Measurements from ENCODE around the gene STARD5.

STARD5 gene

GRCh38 chr15:81274255-81274654 is 49.7 kb downstream of the STARD5 start:
- DNase-seq (ENCODE audit: low read depth): no peak

GRCh38 chr15:81273855-81274254 is 50.1 kb downstream of the STARD5 start:
- DNase-seq (ENCODE audit: low read depth): no peak

- no peak for DNase-seq (ENCODE audit: low read depth)
Measured at GRCh38 chr15:81273200-81273599, 50.7 kb downstream of the STARD5 start.

- DNase-seq (ENCODE audit: low read depth): no peak
Measured at GRCh38 chr15:81271761-81272644, 51.9 kb downstream of the STARD5 start.

GRCh38 chr15:81270781-81271491 is 53.0 kb downstream of the STARD5 start:
- DNase-seq (ENCODE audit: low read depth): peak; percentile 61

- DNase-seq (ENCODE audit: low read depth): no peak
Measured at GRCh38 chr15:81270188-81270587, 53.8 kb downstream of the STARD5 start.

- DNase-seq (ENCODE audit: low read depth): no peak
Measured at GRCh38 chr15:81268881-81269601, 54.9 kb downstream of the STARD5 start.

GRCh38 chr15:81268340-81268739 is 55.6 kb downstream of the STARD5 start:
- no peak for DNase-seq (ENCODE audit: low read depth)

- DNase-seq (ENCODE audit: low read depth): peak; percentile 68
Measured at GRCh38 chr15:81265944-81266775, 57.8 kb downstream of the STARD5 start.

GRCh38 chr15:81265256-81265943 is 58.5 kb downstream of the STARD5 start:
- DNase-seq (ENCODE audit: low read depth): no peak

GRCh38 chr15:81264072-81264857 is 59.7 kb downstream of the STARD5 start:
- DNase-seq (ENCODE audit: low read depth): no peak

GRCh38 chr15:81263477-81263876 is 60.5 kb downstream of the STARD5 start:
- DNase-seq (ENCODE audit: low read depth): no peak

- DNase-seq (ENCODE audit: low read depth): no peak
Measured at GRCh38 chr15:81261172-81261811, 62.6 kb downstream of the STARD5 start.

GRCh38 chr15:81259760-81260298 is 64.1 kb downstream of the STARD5 start:
- DNase-seq (ENCODE audit: low read depth): no peak

Measured in amniotic epithelial cell (primary cell).